ENCODE data around the gene CASQ1. TPM values are rescaled to one million over a fixed set of nuclear protein-coding genes. Genes with fewer than 3 reads are reported as not detected.

The CASQ1 gene
- total RNA-seq, 1 experiment from 2014 or later = 0.46 TPM

GRCh38 chr1:160194737-160195059, 4.3 kb downstream of the CASQ1 start (continued):
- TF ChIP-seq GRHL2 (CRISPR knock-in tag; IDR thresholded peaks at IDR 0.05; ENCODE audit: insufficient replicate concordance, severe bottlenecking) = no peak
- TF ChIP-seq NFYB (CRISPR knock-in tag; conservative IDR thresholded peaks at IDR 0.05; ENCODE audit: low read depth) = no peak
- no peak for TF ChIP-seq ZNF232 (CRISPR knock-in tag; IDR thresholded peaks at IDR 0.05)
- TF ChIP-seq ZNF121 (CRISPR knock-in tag; IDR thresholded peaks at IDR 0.05) = no peak
- TF ChIP-seq, protein P1, sequence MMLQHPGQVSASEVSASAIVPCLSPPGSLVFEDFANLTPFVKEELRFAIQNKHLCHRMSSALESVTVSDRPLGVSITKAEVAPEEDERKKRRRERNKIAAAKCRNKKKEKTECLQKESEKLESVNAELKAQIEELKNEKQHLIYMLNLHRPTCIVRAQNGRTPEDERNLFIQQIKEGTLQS (CRISPR knock-in tag; conservative IDR thresholded peaks at IDR 0.05) = no peak

DNA sequence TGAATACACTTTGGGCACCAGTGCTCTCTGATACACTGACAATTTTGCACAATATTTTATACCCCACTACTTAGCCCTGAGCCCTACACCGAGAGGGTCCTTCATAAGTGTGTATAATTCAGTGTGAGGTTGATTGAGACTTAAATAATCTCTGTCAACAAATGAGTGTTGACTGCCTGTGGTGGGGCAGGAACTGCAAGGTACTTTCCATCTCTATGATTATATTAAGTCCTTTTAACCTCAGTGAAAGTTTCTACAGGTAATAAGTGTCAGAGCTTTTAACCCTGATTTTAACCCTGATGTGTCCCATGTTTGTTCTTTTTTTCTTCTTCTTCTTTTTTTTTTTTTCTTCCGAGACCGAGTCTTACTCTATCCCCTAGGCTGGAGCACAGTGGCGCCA, 5.8 kb downstream of the CASQ1 start:
- Mint-ChIP-seq H3K27ac (no peak overlapping the region), H3K9me3 (no peaks in the 10 kb centered on the region), H3K27me3 (ENCODE audit: low read depth) (no peaks in the 10 kb centered on the region; the same call in 1 of the 2 replicates), H3K4me1 (no peaks in the 10 kb centered on the region; the same call in 1 of the 2 replicates), H3K4me3 (no peak overlapping the region), H3K36me3 (no peaks in the 10 kb centered on the region)
- ChIA-PET CTCF (interaction anchor here (0.6 to 2.4 kb wide), 5 partner anchors 15 to 56 kb away, joined by 3 to 13 read pairs (median 4); no protein-coding TSS in a partner anchor), POLR2A (interaction anchor here (1.2 kb wide), 1 partner anchor 13 kb away, joined by 3 read pairs; no protein-coding TSS in a partner anchor)
- TF ChIP-seq TCF7 (CRISPR knock-in tag; IDR thresholded peaks at IDR 0.05; ENCODE audit: low read depth) = no peak
- TF ChIP-seq AR (CRISPR knock-in tag; IDR thresholded peaks at IDR 0.05) = no peak
- no peak for TF ChIP-seq E2F5 (CRISPR knock-in tag; IDR thresholded peaks at IDR 0.05)
- no peak for TF ChIP-seq ERG (CRISPR knock-in tag; IDR thresholded peaks at IDR 0.05)
- no peak for DNase-seq (ENCODE audit: low spot score)
- no peak for ATAC-seq

- Mint-ChIP-seq H3K4me1 (no peaks in the 10 kb centered on the region), H3K27me3 (ENCODE audit: low read depth) (no peaks in the 10 kb centered on the region; the same call in 1 of the 2 replicates), H3K36me3 (no peaks in the 10 kb centered on the region), H3K9me3 (no peaks in the 10 kb centered on the region), H3K4me3 (no peak overlapping the region), H3K27ac (no peak overlapping the region)
- POLR2A ChIA-PET = no interaction called here
- TF ChIP-seq MYBL2 (CRISPR knock-in tag; IDR thresholded peaks at IDR 0.05) (no peak), MLX (CRISPR knock-in tag; IDR thresholded peaks at IDR 0.05) (no peak), HMGXB4 (CRISPR knock-in tag; IDR thresholded peaks at IDR 0.05) (no peak), ZNF138 (CRISPR knock-in tag; conservative IDR thresholded peaks at IDR 0.05) (no peak), JAZF1 (CRISPR knock-in tag; IDR thresholded peaks at IDR 0.05) (no peak), ATF1 (CRISPR knock-in tag; IDR thresholded peaks at IDR 0.05) (no peak), NFE2L1 (CRISPR knock-in tag; IDR thresholded peaks at IDR 0.05) (no peak)
- CTCF ChIA-PET = interaction anchor here (1.1 to 2.9 kb wide), 2 partner anchors 35 to 55 kb away, joined by 5 to 11 read pairs; no protein-coding TSS in a partner anchor
- ATAC-seq (no peak), DNase-seq (ENCODE audit: low spot score) (no peak)
These were observed 6.9 kb downstream of the CASQ1 start for GRCh38 chr1:160197231-160197630.

Measured in WTC11 (cell line).